Measurements from ENCODE around the gene KRT24.

DNA sequence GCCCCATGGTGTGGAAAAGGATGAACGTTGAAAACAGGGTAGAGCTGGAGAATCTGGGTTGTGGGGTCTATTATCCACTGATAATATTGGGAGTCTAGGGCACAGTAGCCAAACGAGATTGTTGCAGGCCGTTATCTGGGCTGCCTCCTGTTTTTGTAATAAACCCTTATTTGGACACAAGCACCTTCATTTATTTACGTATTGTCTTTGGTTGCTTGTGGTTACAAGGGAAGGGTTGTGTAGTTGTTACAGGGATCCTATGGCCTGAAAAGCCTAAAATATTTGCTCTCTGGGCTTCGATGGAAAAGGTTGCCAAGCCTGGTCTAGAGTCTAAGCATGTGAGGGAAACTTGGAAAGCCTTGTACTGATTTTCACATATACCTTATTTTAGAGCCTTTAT, 51.6 kb downstream of the KRT24 start:
- TF ChIP-seq SUZ12 (IDR thresholded peaks at IDR 0.05; ENCODE audit: extremely low read depth, insufficient read depth, insufficient read length) (no peak), ZNF274 (IDR thresholded peaks at IDR 0.05; ENCODE audit: low read depth, low read length) (no peak), YY1 (IDR thresholded peaks at IDR 0.05; ENCODE audit: insufficient read depth, insufficient read length) (no peak)

All from NT2/D1 (cell line).